ENCODE data around the gene SMAD3.

The SMAD3 gene

GRCh38 chr15:67187351-67187854 lies 122.0 kb downstream of the SMAD3 start:
- no peaks in the 10 kb centered on the region for H3K9me3 ChIP-seq (ENCODE audit: insufficient read depth, low read length, severe bottlenecking)
- DNase-seq (no peak), ATAC-seq (ENCODE audit: insufficient read depth, low read depth) (no peak)
- H3K79me2 ChIP-seq (ENCODE audit: insufficient read depth, low read length): no peaks in the 10 kb centered on the region
- TF ChIP-seq CTCF (IDR thresholded peaks at IDR 0.05; ENCODE audit: borderline replicate concordance, extremely low read depth, low read length, poor library complexity, severe bottlenecking) (no peak), EZH2 (IDR thresholded peaks at IDR 0.05; ENCODE audit: borderline replicate concordance, low read depth, low read length, severe bottlenecking) (no peak)
- no peak overlapping the region for H2AFZ ChIP-seq (ENCODE audit: low read depth, low read length)
- no peak overlapping the region for H3K27ac ChIP-seq (ENCODE audit: low read length)
- no peaks in the 10 kb centered on the region for H3K36me3 ChIP-seq (ENCODE audit: insufficient read depth, low read length)
- 0 out of 2 replicates have a peak, but pooled peaks cover 4% of the 10 kb centered on the region for H4K20me1 ChIP-seq (ENCODE audit: insufficient read depth, low read length)
- no peak overlapping the region for H3K9ac ChIP-seq (ENCODE audit: low read depth, low read length)
- H3K4me3 ChIP-seq (ENCODE audit: low read depth in 1 of 2, low read length in 2 of 2): no peak overlapping the region
- no peaks in the 10 kb centered on the region for H3K27me3 ChIP-seq (ENCODE audit: insufficient read depth, low read length, poor library complexity)
- no peaks in the 10 kb centered on the region for H3K4me1 ChIP-seq (ENCODE audit: insufficient read depth, low read length)
- no peak overlapping the region for H3K4me2 ChIP-seq (ENCODE audit: insufficient read depth, low read length)

GRCh38 chr15:67188551-67189218 lies 123.3 kb downstream of the SMAD3 start:
- H3K27ac ChIP-seq (ENCODE audit: low read length): no peak overlapping the region
- TF ChIP-seq CTCF (IDR thresholded peaks at IDR 0.05; ENCODE audit: borderline replicate concordance, extremely low read depth, low read length, poor library complexity, severe bottlenecking): no peak
- TF ChIP-seq EZH2 (IDR thresholded peaks at IDR 0.05; ENCODE audit: borderline replicate concordance, low read depth, low read length, severe bottlenecking): no peak
- H3K4me3 ChIP-seq (ENCODE audit: low read depth in 1 of 2, low read length in 2 of 2): no peak overlapping the region
- ATAC-seq (ENCODE audit: insufficient read depth, low read depth) (no peak), DNase-seq (no peak)
- no peak overlapping the region for H3K9ac ChIP-seq (ENCODE audit: low read depth, low read length)
- no peaks in the 10 kb centered on the region for H3K36me3 ChIP-seq (ENCODE audit: insufficient read depth, low read length)
- H3K4me2 ChIP-seq (ENCODE audit: insufficient read depth, low read length): no peak overlapping the region
- H3K79me2 ChIP-seq (ENCODE audit: insufficient read depth, low read length): no peaks in the 10 kb centered on the region
- H3K27me3 ChIP-seq (ENCODE audit: insufficient read depth, low read length, poor library complexity): no peaks in the 10 kb centered on the region
- 0 out of 2 replicates have a peak, but pooled peaks cover 4% of the 10 kb centered on the region for H4K20me1 ChIP-seq (ENCODE audit: insufficient read depth, low read length)
- H2AFZ ChIP-seq (ENCODE audit: low read depth, low read length): no peak overlapping the region
- no peaks in the 10 kb centered on the region for H3K9me3 ChIP-seq (ENCODE audit: insufficient read depth, low read length, severe bottlenecking)
- no peaks in the 10 kb centered on the region for H3K4me1 ChIP-seq (ENCODE audit: insufficient read depth, low read length)

- H3K27ac ChIP-seq (ENCODE audit: low read length): no peak overlapping the region
- TF ChIP-seq EZH2 (IDR thresholded peaks at IDR 0.05; ENCODE audit: borderline replicate concordance, low read depth, low read length, severe bottlenecking): no peak
- TF ChIP-seq CTCF (IDR thresholded peaks at IDR 0.05; ENCODE audit: borderline replicate concordance, extremely low read depth, low read length, poor library complexity, severe bottlenecking): no peak
- no peaks in the 10 kb centered on the region for H3K4me1 ChIP-seq (ENCODE audit: insufficient read depth, low read length)
- ATAC-seq (ENCODE audit: insufficient read depth, low read depth) (no peak), DNase-seq (no peak)
- no peak overlapping the region for H3K4me3 ChIP-seq (ENCODE audit: low read depth in 1 of 2, low read length in 2 of 2)
- 0 out of 2 replicates have a peak, but pooled peaks cover 1% of the 10 kb centered on the region for H4K20me1 ChIP-seq (ENCODE audit: insufficient read depth, low read length)
- no peak overlapping the region for H2AFZ ChIP-seq (ENCODE audit: low read depth, low read length)
- H3K36me3 ChIP-seq (ENCODE audit: insufficient read depth, low read length): no peaks in the 10 kb centered on the region; the same call in 1 of the 2 replicates
- no peaks in the 10 kb centered on the region for H3K79me2 ChIP-seq (ENCODE audit: insufficient read depth, low read length)
- no peak overlapping the region for H3K9ac ChIP-seq (ENCODE audit: low read depth, low read length)
- H3K27me3 ChIP-seq (ENCODE audit: insufficient read depth, low read length, poor library complexity): no peaks in the 10 kb centered on the region
- no peak overlapping the region for H3K4me2 ChIP-seq (ENCODE audit: insufficient read depth, low read length)
- no peaks in the 10 kb centered on the region for H3K9me3 ChIP-seq (ENCODE audit: insufficient read depth, low read length, severe bottlenecking)
These were observed 124.1 kb downstream of the SMAD3 start for GRCh38 chr15:67189326-67190051.
